Measurements from ENCODE around the gene C17orf113.

GRCh38 chr17:41996855-41997164 lies 53.6 kb downstream of the C17orf113 start:
- TF ChIP-seq EP300 (IDR thresholded peaks at IDR 0.05; ENCODE audit: borderline replicate concordance) (no peak), FOXM1 (IDR thresholded peaks at IDR 0.05; ENCODE audit: borderline replicate concordance, low read depth) (no peak), MAX (IDR thresholded peaks at IDR 0.05) (no peak), REST (IDR thresholded peaks at IDR 0.05; ENCODE audit: low read depth) (no peak), CREB1 (IDR thresholded peaks at IDR 0.05; ENCODE audit: low read depth) (no peak), YY1 (IDR thresholded peaks at IDR 0.05; ENCODE audit: low read depth) (no peak), USF1 (IDR thresholded peaks at IDR 0.05) (no peak)

Data from Ishikawa (cell line).